Esophagus squamous epithelium (tissue), 4 donors: ENCODE measurements around the gene SPC24.

Experiments
- CTCF ChIP-seq, 6 experiments: fragments of 450-650 bp in 4 of 6; fragments of 200-600 bp in 2 of 6; sonication (generic) in 2 of 6; IDR thresholded peaks; one replicate each; pipeline ENCODE4 v1.5.1; 2016 to 2019; ENCODE audit warnings: antibody characterized with exemption in 6 of 6, mild to moderate bottlenecking in 4 of 6, moderate library complexity in 4 of 6
- POLR2A ChIP-seq, 4 donors: fragments of 450-650 bp; IDR thresholded peaks; one replicate each; pipeline ENCODE4 v1.6.1; 2017; ENCODE audit warnings: antibody characterized with exemption in 4 of 4, mild to moderate bottlenecking in 4 of 4, moderate library complexity in 3 of 4

DNA sequence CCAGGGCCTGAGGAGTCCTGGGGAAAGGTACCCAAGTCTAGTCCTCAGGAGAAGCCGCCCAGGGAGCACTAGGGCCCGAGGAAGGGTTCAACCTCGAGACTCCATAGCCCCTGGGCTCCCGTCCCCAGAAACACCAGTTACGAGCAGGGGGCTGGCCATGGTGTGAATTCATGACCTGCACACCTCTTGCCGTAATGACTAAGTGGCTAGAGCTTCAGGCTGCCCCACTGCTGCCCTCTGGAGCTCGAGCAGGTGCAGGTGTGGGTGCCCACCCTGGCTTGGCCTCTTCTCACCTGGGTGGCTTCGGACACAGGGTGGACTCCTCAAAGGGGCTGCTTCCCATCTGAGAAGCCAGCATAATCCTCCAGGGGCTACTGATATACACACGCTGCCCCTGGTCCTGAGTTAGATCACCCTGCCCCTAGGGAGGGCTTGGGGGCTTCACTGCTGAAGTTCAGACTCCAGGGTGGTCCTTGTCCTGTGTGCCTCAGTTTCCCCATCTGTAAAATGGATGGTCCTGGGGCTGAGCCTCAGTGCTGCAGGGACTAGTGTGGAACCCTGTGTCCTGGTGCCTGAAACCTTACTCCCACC lies 13.6 kb downstream of the SPC24 start:
- TF ChIP-seq CTCF (IDR thresholded peaks at IDR 0.05): no peak
- TF ChIP-seq POLR2A (IDR thresholded peaks at IDR 0.05): no peak
